GM21825 (cell line): ENCODE results near the gene CASP7.
A peak's percentile ranks its signal among the peaks of the same experiment; 100 is the strongest.
"Not testable (repeated sequence)": the region's sequence is repeated elsewhere in the genome, so short reads cannot be mapped to it uniquely, and the experiment has no call there.

Experiments
- ATAC-seq: cut with Tn5 transposase; IDR thresholded peaks from one replicate; pipeline ENCODE4 v1.9.1; 2021; ENCODE audit warnings: mild to moderate bottlenecking, moderate library complexity; ENCODE audit not compliant: unreplicated experiment

The CASP7 gene

DNA sequence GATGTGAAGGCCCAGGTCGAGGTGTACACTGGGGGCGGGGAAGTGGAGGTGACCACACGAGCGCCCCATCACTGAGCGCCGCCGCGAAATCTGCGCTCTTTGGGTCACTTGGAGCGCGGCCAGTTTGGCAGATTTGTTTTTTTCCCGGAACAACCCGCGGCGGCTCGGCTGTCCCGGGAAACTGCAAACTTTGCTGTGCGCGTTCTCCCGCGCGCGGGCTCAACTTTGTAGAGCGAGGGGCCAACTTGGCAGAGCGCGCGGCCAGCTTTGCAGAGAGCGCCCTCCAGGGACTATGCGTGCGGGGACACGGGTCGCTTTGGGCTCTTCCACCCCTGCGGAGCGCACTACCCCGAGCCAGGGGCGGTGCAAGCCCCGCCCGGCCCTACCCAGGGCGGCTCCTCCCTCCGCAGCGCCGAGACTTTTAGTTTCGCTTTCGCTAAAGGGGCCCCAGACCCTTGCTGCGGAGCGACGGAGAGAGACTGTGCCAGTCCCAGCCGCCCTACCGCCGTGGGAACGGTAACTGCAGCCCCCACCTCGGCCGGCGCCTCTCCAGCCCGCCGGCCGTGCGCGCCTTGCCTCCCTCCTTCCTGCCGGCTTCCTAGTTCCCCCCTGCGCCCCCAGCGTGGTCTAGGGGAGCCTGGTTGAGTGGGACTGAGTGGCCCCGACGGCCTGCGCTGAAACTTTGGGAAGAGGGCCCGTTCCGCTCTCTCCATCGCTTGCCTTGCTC lies at the start of gene CASP7:
Gene CASP7, plus strand, starts transcription at position 450 of the 727 bp plus-strand sequence. CDS start 17,582 bp downstream, outside the sequence.
- ATAC-seq: peak; percentile 62

GRCh38 chr10:113630929-113631533 lies 48.7 kb upstream of the CASP7 start:
- no peak for ATAC-seq

DNA sequence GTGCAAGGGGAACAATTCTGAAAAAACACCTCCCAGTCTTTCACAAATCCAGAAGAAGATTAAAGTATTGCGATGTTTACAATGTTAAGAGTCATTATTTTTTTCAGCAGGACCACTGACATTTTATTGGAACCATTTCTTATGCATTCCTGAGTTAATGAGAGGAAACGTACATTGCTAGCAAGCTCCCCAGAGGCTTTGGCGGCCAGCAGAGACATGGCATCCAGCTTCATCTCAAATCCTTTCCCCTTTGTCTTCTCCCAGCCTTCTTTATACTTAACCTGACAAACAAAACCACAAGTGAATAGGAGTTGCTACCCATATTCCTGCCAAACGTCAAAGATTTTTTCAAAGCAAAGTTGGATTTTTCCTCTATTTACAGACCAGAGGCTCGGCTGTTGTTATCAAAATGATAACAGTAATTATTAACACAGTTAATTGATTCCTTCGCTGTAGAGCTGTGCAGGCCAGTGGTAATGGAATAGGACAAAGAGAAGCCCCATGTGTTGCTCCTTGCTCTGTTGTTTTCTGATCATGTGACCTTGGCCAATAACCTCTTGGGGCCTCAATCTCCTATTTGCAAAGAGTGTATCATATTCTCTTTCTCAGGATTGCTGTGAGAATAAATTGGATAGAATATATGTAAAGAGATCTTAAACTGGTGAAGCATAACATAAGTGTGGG lies 47.9 kb upstream of the CASP7 start:
- ATAC-seq: no peak

GRCh38 chr10:113639966-113640365 lies 39.7 kb upstream of the CASP7 start:
- no peak for ATAC-seq

DNA sequence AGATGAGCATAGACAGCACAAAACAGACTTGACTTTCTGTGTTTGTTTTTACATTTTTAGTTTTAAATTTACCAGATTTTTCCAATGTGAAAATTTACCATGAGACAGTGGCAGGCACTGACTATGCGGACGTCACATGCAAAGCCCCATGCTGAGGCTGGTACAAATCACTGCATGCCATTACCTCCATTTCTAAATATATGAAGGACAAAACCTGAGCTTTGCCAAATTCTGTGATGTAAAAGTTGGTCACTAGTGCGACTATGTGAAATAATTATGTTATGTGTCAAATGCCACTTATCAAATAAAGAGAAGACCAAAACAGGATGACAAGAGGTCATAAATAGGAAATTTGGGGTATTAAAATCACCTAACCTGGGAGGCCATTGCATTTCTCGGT lies 38.0 kb upstream of the CASP7 start:
- ATAC-seq: no peak

DNA sequence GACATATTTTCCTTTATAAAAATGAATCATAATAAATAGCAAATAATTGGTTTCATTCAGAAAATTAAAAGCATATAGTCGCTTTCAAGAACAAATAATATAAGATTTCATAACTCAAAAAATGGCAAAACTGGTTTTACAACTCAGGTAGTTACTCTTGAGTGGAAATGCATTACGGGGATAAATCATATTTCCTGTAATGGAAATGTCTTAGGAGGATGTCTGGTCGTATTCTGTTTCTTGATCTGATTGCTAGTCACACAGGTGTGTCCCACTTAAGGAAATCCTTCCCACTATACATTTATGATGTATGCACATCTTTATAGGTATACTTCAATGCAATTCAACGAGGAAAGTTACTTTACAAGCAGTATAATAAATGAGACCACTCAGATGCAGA lies 36.5 kb upstream of the CASP7 start:
- ATAC-seq: no peak

DNA sequence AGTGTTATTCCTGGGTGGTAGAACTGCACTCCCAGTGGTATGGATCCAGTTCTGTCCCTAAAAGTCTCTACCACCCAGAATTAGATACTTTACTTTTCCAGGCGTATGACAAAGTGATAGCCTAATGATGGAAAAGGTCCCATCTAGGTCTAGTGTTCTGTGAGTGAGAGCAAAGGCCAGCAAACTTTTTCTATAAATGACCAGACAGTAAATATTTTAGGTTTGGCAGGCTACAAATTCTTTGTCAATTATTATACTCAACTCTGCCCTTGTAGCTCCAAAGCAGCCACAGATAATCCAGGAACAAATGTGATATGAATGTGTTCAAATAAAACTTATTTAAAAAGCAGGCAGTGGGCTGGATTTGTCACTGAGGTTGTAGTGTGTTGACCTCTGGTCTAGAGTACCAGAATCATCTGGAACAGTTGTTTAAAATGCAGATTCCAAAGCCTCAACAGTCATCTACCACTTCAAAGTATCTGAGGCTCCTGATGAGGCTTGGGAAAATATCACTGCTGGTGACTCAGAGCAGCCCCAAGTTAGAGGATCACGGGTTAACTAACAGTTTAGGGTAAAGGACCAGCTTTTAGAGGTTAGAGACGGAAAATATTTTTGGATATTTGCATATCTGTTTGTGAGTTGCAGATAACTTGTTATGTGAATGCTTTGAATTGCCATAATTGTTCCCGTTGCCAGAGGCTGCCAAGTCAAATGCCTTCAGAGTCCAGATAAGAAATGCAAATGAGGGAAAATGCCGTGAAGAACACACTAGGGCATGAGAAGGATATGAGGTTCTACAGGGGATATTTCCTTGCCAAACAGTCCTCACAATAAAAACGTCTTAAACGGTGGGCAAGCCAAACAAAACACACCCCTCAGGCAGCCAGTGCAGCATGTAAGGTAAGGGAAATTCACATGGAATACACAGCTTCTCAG lies 35.3 kb upstream of the CASP7 start:
- ATAC-seq: no peak

GRCh38 chr10:113646336-113647201 lies 33.1 kb upstream of the CASP7 start:
- no peak for ATAC-seq

GRCh38 chr10:113647812-113648211 lies 31.9 kb upstream of the CASP7 start:
- ATAC-seq: no peak

DNA sequence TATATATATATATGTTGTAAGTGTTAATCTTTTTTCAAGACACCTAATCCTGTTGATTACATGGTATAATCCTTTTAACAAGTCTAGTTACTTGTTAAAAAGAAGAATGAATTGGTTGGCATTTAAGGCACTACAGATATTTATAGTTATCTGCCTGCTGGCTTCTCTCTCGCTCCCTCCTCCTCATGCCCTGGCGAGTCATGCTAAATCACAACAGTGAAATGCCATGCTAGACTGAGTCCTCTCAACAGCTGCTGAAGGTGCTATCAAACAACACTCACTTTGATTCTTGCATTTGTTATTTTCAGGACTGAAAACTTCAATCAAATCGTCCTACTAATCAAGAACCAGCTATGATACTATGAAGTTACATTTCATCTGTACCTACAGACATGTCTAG lies 31.2 kb upstream of the CASP7 start:
- no peak for ATAC-seq

DNA sequence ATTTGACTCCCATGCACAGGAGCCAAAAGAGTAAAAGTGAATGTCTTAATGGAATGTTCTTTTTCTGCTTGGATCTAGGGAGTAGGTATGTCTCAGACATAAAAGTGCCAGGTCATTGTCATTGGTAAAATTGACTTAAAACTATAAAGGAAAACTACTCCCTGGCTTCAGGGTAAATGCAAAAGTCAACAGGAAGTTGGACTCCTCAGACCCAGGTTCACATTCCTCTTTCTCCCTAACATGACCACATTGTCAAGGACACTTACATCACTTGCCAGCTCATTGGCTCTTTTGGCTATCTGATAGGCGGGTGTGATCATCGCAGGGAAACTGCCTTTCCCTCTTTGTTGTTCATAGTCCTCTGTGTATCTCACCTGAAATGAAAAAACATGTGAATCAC lies 29.5 kb upstream of the CASP7 start:
- ATAC-seq: no peak

DNA sequence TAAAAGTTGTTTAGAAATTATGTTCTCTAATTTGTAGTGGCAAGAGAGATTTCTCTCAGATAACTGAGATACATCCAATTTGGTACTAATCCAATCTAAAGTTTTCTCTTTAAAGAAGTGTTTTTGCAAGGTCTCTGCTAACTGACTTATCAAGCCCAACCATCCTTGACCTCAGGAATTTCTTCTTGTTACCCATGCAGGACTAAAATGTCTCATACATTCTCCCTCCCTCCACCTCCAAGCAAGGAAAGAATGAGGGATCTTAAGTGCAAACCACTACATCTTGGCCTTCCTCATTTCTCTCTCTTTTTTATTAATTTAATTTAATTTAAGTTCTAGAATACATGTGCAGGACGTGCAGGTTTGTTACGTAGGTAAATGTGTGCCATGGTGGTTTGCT lies 28.7 kb upstream of the CASP7 start:
- no peak for ATAC-seq

GRCh38 chr10:113651898-113652297 lies 27.8 kb upstream of the CASP7 start:
- no peak for ATAC-seq

- not testable (repeated sequence) for ATAC-seq
Measured at GRCh38 chr10:113652456-113652855, 27.3 kb upstream of the CASP7 start.

- no peak for ATAC-seq
Measured at GRCh38 chr10:113656896-113657295, 22.8 kb upstream of the CASP7 start.

DNA sequence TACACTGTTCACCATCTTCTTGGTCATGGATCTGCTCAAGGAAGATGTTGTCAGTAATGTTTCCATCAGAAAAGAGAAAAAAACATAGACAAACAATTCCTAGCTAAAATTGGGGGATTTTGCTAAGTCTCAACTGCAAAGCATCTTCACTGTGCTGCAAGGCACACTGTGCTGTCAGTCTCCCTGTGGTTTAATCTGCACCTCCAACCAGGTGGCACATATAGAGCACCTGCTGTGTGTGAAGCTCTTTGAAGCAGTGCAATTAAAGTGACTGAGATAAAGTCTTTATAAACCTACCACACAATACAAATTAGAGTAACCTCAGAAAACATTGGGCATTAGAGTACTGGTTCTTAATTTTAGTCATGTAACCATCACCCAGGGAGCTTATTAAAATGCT lies 22.2 kb upstream of the CASP7 start:
- no peak for ATAC-seq

DNA sequence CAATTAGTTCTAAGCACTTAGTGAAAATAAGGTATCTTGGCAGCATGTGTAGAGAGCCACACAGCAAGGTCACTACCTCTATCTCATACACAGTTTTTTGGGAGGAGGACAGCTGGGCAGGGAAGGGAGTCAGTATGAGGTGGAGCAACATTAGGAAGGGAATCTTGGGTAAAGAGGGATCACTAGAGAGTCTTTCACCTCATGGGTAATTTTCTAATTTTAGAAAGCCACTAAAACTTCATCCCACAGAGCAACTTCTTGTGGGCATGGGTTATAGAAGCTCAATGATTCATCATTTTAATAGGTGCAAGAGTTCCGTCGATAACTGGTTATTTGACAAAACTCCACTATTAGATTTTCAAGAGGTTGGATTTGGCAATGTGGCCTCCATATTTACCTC lies 18.4 kb upstream of the CASP7 start:
- no peak for ATAC-seq

- no peak for ATAC-seq
Measured at GRCh38 chr10:113663142-113663541, 16.6 kb upstream of the CASP7 start.

DNA sequence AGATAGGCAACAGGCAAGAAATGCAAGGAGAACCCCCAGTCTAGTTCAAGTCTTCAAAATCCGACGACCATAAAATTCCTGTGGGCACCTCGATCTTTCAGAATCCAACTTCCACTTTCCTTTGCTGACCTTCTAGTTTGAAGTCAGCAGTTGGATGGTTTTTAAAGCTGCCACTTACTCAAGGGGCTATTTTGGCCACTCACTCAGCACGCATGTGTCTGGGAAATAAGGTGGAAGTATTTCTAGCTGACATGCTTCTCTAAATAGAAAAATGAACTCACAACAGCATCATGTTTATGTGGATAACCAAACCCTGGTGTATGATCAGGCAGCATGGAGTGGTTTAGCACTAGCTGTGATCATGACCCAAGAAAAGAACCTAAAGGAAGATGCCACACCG lies 15.8 kb upstream of the CASP7 start, which contains the start of gene NRAP:
Gene NRAP, minus strand, starts transcription at position 134 of the 400 bp plus-strand sequence. CDS start 159 bp downstream, outside the sequence.
- ATAC-seq: no peak

- ATAC-seq: no peak
Measured at GRCh38 chr10:113665352-113665751, 14.4 kb upstream of the CASP7 start.
